SU-DHL-6 (cell line): ENCODE measurements around the gene FOXC1.

Source experiments
- H2AFZ ChIP-seq: fragments of 200-600 bp; sonication (generic); 2 replicates; pipeline ENCODE4 v1.6.1; 2014; ENCODE audit warnings: low read depth, mild to moderate bottlenecking, moderate library complexity, mixed read lengths, antibody characterized with exemption, low read length; ENCODE audit not compliant: severe bottlenecking
- H3F3A ChIP-seq: fragments of 200-600 bp; shearing (Covaris generic); 2 replicates; pipeline ENCODE4 v1.6.0; 2016; ENCODE audit warnings: antibody characterized with exemption, mild to moderate bottlenecking; ENCODE audit not compliant: insufficient read depth
- H3K27ac ChIP-seq: fragments of 200-600 bp; sonication (generic); 2 replicates; pipeline ENCODE4 v1.5.1; 2016; ENCODE audit warnings: low read depth, mild to moderate bottlenecking, low read length, moderate library complexity, mixed read lengths
- H3K27me3 ChIP-seq: fragments of 200-600 bp; sonication (generic), shearing (Covaris generic); 2 replicates; pipeline ENCODE4 v1.6.0; 2014; ENCODE audit warnings: mild to moderate bottlenecking, low read length
- H3K36me3 ChIP-seq: fragments of 200-600 bp; sonication (generic); 2 replicates; pipeline ENCODE4 v1.6.1; 2014; ENCODE audit warnings: mild to moderate bottlenecking, low read length, mixed read lengths
- H3K4me2 ChIP-seq: fragments of 300-600, 200-600 bp; shearing (Covaris generic), sonication (generic); 2 replicates; pipeline ENCODE4 v1.6.0; 2014; ENCODE audit warnings: low read length, low read depth, mild to moderate bottlenecking; ENCODE audit not compliant: poor library complexity, severe bottlenecking
- H3K4me3 ChIP-seq: fragments of 200-600 bp; sonication (generic); 2 replicates; pipeline ENCODE4 v1.5.1; 2014; ENCODE audit warnings: antibody characterized with exemption, low read length, mild to moderate bottlenecking, mixed read lengths; ENCODE audit not compliant: insufficient read depth, poor library complexity, severe bottlenecking
- H3K79me2 ChIP-seq: fragments of 200-600 bp; sonication (generic); 2 replicates; pipeline ENCODE4 v1.6.1; 2014; ENCODE audit warnings: mild to moderate bottlenecking, low read length, moderate library complexity; ENCODE audit not compliant: insufficient read depth
- H3K9ac ChIP-seq: fragments of 200-600 bp; sonication (generic); 2 replicates; pipeline ENCODE4 v1.7.0; 2014; ENCODE audit warnings: mild to moderate bottlenecking, low read length
- H3K9me2 ChIP-seq: fragments of 200-600 bp; sonication (generic); replicated peaks from 2 replicates; pipeline ENCODE4 v1.6.1; 2014; ENCODE audit warnings: low read length; ENCODE audit not compliant: insufficient read depth
- H3K9me3 ChIP-seq: fragments of 200-600 bp; sonication (generic); 2 replicates; pipeline ENCODE4 v1.6.1; 2014; ENCODE audit warnings: low read length, mixed read lengths; ENCODE audit not compliant: insufficient read depth
- H4K20me1 ChIP-seq: fragments of 200-600 bp; sonication (generic); 2 replicates; pipeline ENCODE4 v1.6.1; 2014; ENCODE audit warnings: low read depth, mild to moderate bottlenecking, antibody characterized with exemption, low read length, moderate library complexity, mixed read lengths
- CTCF ChIP-seq: fragments of 200-600 bp; sonication (generic); IDR thresholded peaks from one replicate; pipeline ENCODE4 v1.5.1; 2017; ENCODE audit warnings: antibody characterized with exemption, mild to moderate bottlenecking, low read length, moderate library complexity; ENCODE audit not compliant: insufficient read depth, poor library complexity, severe bottlenecking
- EZH2phosphoT487 ChIP-seq: fragments of 200-600 bp; sonication (generic), shearing (Covaris generic); conservative IDR thresholded peaks from 2 replicates; pipeline ENCODE4 v1.6.1; 2018; ENCODE audit warnings: mild to moderate bottlenecking, antibody characterized with exemption, low read length, moderate library complexity, mixed read lengths

Gene FOXC1

GRCh38 chr6:1605893-1606779 is 3.6 kb upstream of the FOXC1 start:
- Histone ChIP-seq H3K4me2 (no peak overlapping the region), H3K27ac (no peak overlapping the region)

GRCh38 chr6:1606780-1607515 is 2.8 kb upstream of the FOXC1 start:
- no peak overlapping the region for H3K4me3 ChIP-seq
- H3F3A ChIP-seq, result peaks cover 2% of the 10 kb centered on the region; the same call in 1 of the 2 replicates
- no peaks in the 10 kb centered on the region for H3K27me3 ChIP-seq
- H3K4me2 ChIP-seq, result no peak overlapping the region
- no peaks in the 10 kb centered on the region for H3K36me3 ChIP-seq
- H2AFZ ChIP-seq, result no peak overlapping the region
- TF ChIP-seq CTCF, result no peak
- TF ChIP-seq EZH2phosphoT487, result 0 out of 2 replicates have a peak, but pooled peaks have one; percentile 2
- H3K9ac ChIP-seq, result no peak overlapping the region
- H3K9me3 ChIP-seq, result no peaks in the 10 kb centered on the region
- no peaks in the 10 kb centered on the region for H4K20me1 ChIP-seq
- no peaks in the 10 kb centered on the region for H3K9me2 ChIP-seq
- no peaks in the 10 kb centered on the region for H3K79me2 ChIP-seq
- no peak overlapping the region for H3K27ac ChIP-seq

More at GRCh38 chr6:1605893-1606779, 3.6 kb upstream of the FOXC1 start:
- no peak overlapping the region for H3K4me3 ChIP-seq
- H3K27me3 ChIP-seq, result no peaks in the 10 kb centered on the region
- no peaks in the 10 kb centered on the region for H3F3A ChIP-seq
- H3K9me3 ChIP-seq, result no peaks in the 10 kb centered on the region
- no peak overlapping the region for H2AFZ ChIP-seq
- no peaks in the 10 kb centered on the region for H3K79me2 ChIP-seq
- no peaks in the 10 kb centered on the region for H3K36me3 ChIP-seq
- TF ChIP-seq CTCF (no peak), EZH2phosphoT487 (0 out of 2 replicates have a peak, but pooled peaks have one; percentile 4)
- H4K20me1 ChIP-seq, result no peaks in the 10 kb centered on the region
- H3K9ac ChIP-seq, result no peak overlapping the region
- H3K9me2 ChIP-seq, result no peaks in the 10 kb centered on the region

GRCh38 chr6:1607516-1608221 is 2.0 kb upstream of the FOXC1 start:
- TF ChIP-seq EZH2phosphoT487 (no peak), CTCF (no peak)
- peaks cover 9% of the 10 kb centered on the region; the same call in 1 of the 2 replicates for H3F3A ChIP-seq
- H4K20me1 ChIP-seq, result no peaks in the 10 kb centered on the region
- no peaks in the 10 kb centered on the region for H3K79me2 ChIP-seq
- no peaks in the 10 kb centered on the region for H3K9me2 ChIP-seq
- no peak overlapping the region for H2AFZ ChIP-seq
- no peaks in the 10 kb centered on the region for H3K27me3 ChIP-seq
- no peak overlapping the region for H3K4me3 ChIP-seq
- H3K4me2 ChIP-seq, result no peak overlapping the region
- H3K9ac ChIP-seq, result no peak overlapping the region
- no peaks in the 10 kb centered on the region for H3K36me3 ChIP-seq
- H3K27ac ChIP-seq, result no peak overlapping the region
- no peaks in the 10 kb centered on the region for H3K9me3 ChIP-seq
